Type B pancreatic cell (in vitro differentiated cells): ENCODE results near the gene KIAA0586. TPM values are rescaled to one million over a fixed set of nuclear protein-coding genes. Genes with fewer than 3 reads are reported as not detected.
A peak's percentile ranks its signal among the peaks of the same experiment; 100 is the strongest.

Experiments
- DNase-seq: peaks from one replicate; pipeline ENCODE4 v3.0.0; 2021; ENCODE audit warnings: mixed read lengths; ENCODE audit not compliant: unreplicated experiment; ENCODE audit errors: extremely low spot score
- H3K27ac Mint-ChIP-seq: 2 replicates; pipeline ENCODE4 v1.8.0; 2021; ENCODE audit warnings: mild to moderate bottlenecking, mixed read lengths
- H3K27me3 Mint-ChIP-seq: 2 replicates; pipeline ENCODE4 v1.8.0; 2021; ENCODE audit warnings: mixed read lengths
- H3K36me3 Mint-ChIP-seq: 2 replicates; pipeline ENCODE4 v1.8.0; 2021; ENCODE audit warnings: mixed read lengths
- H3K4me1 Mint-ChIP-seq: one replicate; pipeline ENCODE4 v1.8.0; 2021; ENCODE audit warnings: mixed read lengths; ENCODE audit not compliant: unreplicated experiment
- H3K4me3 Mint-ChIP-seq: 2 replicates; pipeline ENCODE4 v1.8.0; 2021; ENCODE audit warnings: mild to moderate bottlenecking, mixed read lengths
- H3K9me3 Mint-ChIP-seq: 2 replicates; pipeline ENCODE4 v1.8.0; 2021; ENCODE audit warnings: mixed read lengths
- CTCF ChIP-seq: fragments of 200-600 bp; sonication (generic); conservative IDR thresholded peaks from 2 replicates; pipeline ENCODE4 v1.5.0; 2021; ENCODE audit warnings: antibody characterized with exemption, mild to moderate bottlenecking
- total RNA-seq: library from RNA; stranded (reverse); gene quantifications from 2 replicates; pipeline ENCODE4 v1.2.1, GENCODE V29; 2021; ENCODE audit warnings: low replicate concordance

KIAA0586 gene
- total RNA-seq, 1 donor from 2014 or later: 24.1 TPM

- Mint-ChIP-seq H3K36me3 (peaks cover 14% of the 10 kb centered on the region), H3K27me3 (no peaks in the 10 kb centered on the region), H3K4me1 (no peaks in the 10 kb centered on the region), H3K4me3 (no peak overlapping the region), H3K27ac (no peak overlapping the region), H3K9me3 (no peaks in the 10 kb centered on the region)
- no peak for DNase-seq
- no peak for TF ChIP-seq CTCF
Observed at GRCh38 chr14:58444627-58445026, 17.1 kb downstream of the KIAA0586 start.

GRCh38 chr14:58455593-58456265, 28.2 kb downstream of the KIAA0586 start:
- no peak overlapping the region for H3K4me3 Mint-ChIP-seq
- peaks cover 18% of the 10 kb centered on the region for H3K36me3 Mint-ChIP-seq
- H3K9me3 Mint-ChIP-seq: no peaks in the 10 kb centered on the region
- TF ChIP-seq CTCF: no peak
- H3K27ac Mint-ChIP-seq: peak overlapping the region; percentile 17
- no peak for DNase-seq
- H3K27me3 Mint-ChIP-seq: no peaks in the 10 kb centered on the region
- H3K4me1 Mint-ChIP-seq: no peaks in the 10 kb centered on the region

- Mint-ChIP-seq H3K27ac (no peak overlapping the region), H3K36me3 (peaks cover 11% of the 10 kb centered on the region), H3K4me1 (no peaks in the 10 kb centered on the region), H3K9me3 (no peaks in the 10 kb centered on the region), H3K4me3 (no peak overlapping the region), H3K27me3 (no peaks in the 10 kb centered on the region)
- no peak for DNase-seq
- no peak for TF ChIP-seq CTCF
Observed at GRCh38 chr14:58460772-58461171, 33.3 kb downstream of the KIAA0586 start.

GRCh38 chr14:58463147-58463546, 35.6 kb downstream of the KIAA0586 start:
- Mint-ChIP-seq H3K27ac (no peak overlapping the region), H3K36me3 (peaks cover 11% of the 10 kb centered on the region), H3K27me3 (no peaks in the 10 kb centered on the region), H3K9me3 (no peaks in the 10 kb centered on the region), H3K4me3 (no peak overlapping the region), H3K4me1 (no peaks in the 10 kb centered on the region)
- TF ChIP-seq CTCF: no peak
- DNase-seq: no peak

- peaks cover 11% of the 10 kb centered on the region for H3K36me3 Mint-ChIP-seq
- H3K9me3 Mint-ChIP-seq: no peaks in the 10 kb centered on the region
- H3K27me3 Mint-ChIP-seq: no peaks in the 10 kb centered on the region
- no peak overlapping the region for H3K4me3 Mint-ChIP-seq
- no peak for DNase-seq
- no peak overlapping the region for H3K27ac Mint-ChIP-seq
- H3K4me1 Mint-ChIP-seq: no peaks in the 10 kb centered on the region
- TF ChIP-seq CTCF: no peak
Observed at GRCh38 chr14:58464652-58465051, 37.1 kb downstream of the KIAA0586 start.

- H3K4me3 Mint-ChIP-seq: no peak overlapping the region
- H3K4me1 Mint-ChIP-seq: no peaks in the 10 kb centered on the region
- TF ChIP-seq CTCF: no peak
- no peaks in the 10 kb centered on the region for H3K9me3 Mint-ChIP-seq
- H3K27me3 Mint-ChIP-seq: no peaks in the 10 kb centered on the region
- H3K36me3 Mint-ChIP-seq: peaks cover 11% of the 10 kb centered on the region
- no peak for DNase-seq
- no peak overlapping the region for H3K27ac Mint-ChIP-seq
Observed at GRCh38 chr14:58465421-58465820, 37.9 kb downstream of the KIAA0586 start.
